Measurements from ENCODE around the gene PEAK1.

PEAK1 gene

GRCh38 chr15:77059786-77060361 lies 360.0 kb downstream of the PEAK1 start:
- DNase-seq (ENCODE audit: low read depth) = peak; percentile 43

- DNase-seq (ENCODE audit: low read depth) = no peak
Measured at GRCh38 chr15:77058468-77058867, 361.4 kb downstream of the PEAK1 start.

DNA sequence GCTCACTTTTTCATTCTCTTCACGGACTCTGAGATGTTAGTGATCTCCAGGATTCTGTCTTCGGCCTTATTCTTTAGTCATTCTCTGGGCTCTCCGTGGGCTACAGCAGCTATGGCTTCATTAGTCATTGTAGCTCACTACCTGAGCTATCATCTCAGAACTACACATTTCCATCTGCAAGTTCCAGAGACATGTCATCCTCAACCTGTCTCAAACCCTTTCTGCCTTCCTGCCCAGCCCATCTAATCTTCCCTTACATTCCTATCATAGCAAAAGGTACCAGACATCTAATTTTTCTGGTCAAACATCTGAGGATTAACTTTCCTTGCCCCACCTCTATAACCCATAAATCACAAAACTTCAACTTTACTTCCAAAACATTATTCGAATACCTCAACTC lies 362.2 kb downstream of the PEAK1 start:
- no peak for DNase-seq (ENCODE audit: low read depth)

- DNase-seq (ENCODE audit: low read depth) = no peak
Measured at GRCh38 chr15:77057072-77057471, 362.8 kb downstream of the PEAK1 start.

- no peak for DNase-seq (ENCODE audit: low read depth)
Measured at GRCh38 chr15:77053709-77054108, 366.2 kb downstream of the PEAK1 start.

GRCh38 chr15:77052556-77052955 lies 367.3 kb downstream of the PEAK1 start:
- DNase-seq (ENCODE audit: low read depth) = no peak
